Neural cell (in vitro differentiated cells): ENCODE data around the gene TM9SF4. TPM values are rescaled to one million over a fixed set of nuclear protein-coding genes. Genes with fewer than 3 reads are reported as not detected.

Source experiments
- H2AFZ ChIP-seq: fragments of 200-600, 300-800 bp; sonication (generic), shearing (Covaris generic); 2 replicates; pipeline ENCODE4 v1.6.0; 2014; ENCODE audit warnings: low read depth, mild to moderate bottlenecking, antibody characterized with exemption, low read length, moderate library complexity
- H3F3A ChIP-seq: fragments of 200-600 bp; shearing (Covaris generic); 2 replicates; pipeline ENCODE4 v1.6.1; 2016; ENCODE audit warnings: mild to moderate bottlenecking, moderate library complexity, mixed read lengths, antibody characterized with exemption, low read length; ENCODE audit not compliant: insufficient read depth, poor library complexity, severe bottlenecking
- H3K27ac ChIP-seq: fragments of 200-600, 300-800 bp; sonication (generic), shearing (Covaris generic); 2 replicates; pipeline ENCODE4 v1.5.1; 2014; ENCODE audit warnings: mild to moderate bottlenecking, low read length, moderate library complexity
- H3K27me3 ChIP-seq: fragments of 300-800, 200-600 bp; sonication (generic), shearing (Covaris generic); 2 replicates; pipeline ENCODE4 v1.6.0; 2014; ENCODE audit warnings: mild to moderate bottlenecking, low read depth, low read length, moderate library complexity; ENCODE audit not compliant: insufficient read depth
- H3K36me3 ChIP-seq: fragments of 300-800, 200-600 bp; sonication (generic), shearing (Covaris generic); 2 replicates; pipeline ENCODE4 v1.5.1; 2014; ENCODE audit warnings: mild to moderate bottlenecking, antibody characterized with exemption, low read length, moderate library complexity; ENCODE audit not compliant: insufficient read depth
- H3K4me2 ChIP-seq: fragments of 300-800, 200-600 bp; sonication (generic), shearing (Covaris generic); 2 replicates; pipeline ENCODE4 v1.6.0; 2014; ENCODE audit warnings: mild to moderate bottlenecking, low read length
- H3K4me3 ChIP-seq: fragments of 300-800, 200-600 bp; sonication (generic), shearing (Covaris generic); 2 replicates; pipeline ENCODE4 v1.5.1; 2014; ENCODE audit warnings: mild to moderate bottlenecking, low read length, moderate library complexity
- H3K79me2 ChIP-seq: fragments of 200-600 bp; shearing (Covaris generic); replicated peaks from 2 replicates; pipeline ENCODE4 v1.6.0; 2014; ENCODE audit warnings: mild to moderate bottlenecking, low read length, moderate library complexity; ENCODE audit not compliant: insufficient read depth
- H3K9ac ChIP-seq: fragments of 300-800, 200-600 bp; sonication (generic), shearing (Covaris generic); 2 replicates; pipeline ENCODE4 v1.6.1; 2016; ENCODE audit warnings: mild to moderate bottlenecking, low read length, mixed read lengths
- H3K9me2 ChIP-seq: fragments of 200-600 bp; shearing (Covaris generic); 2 replicates; pipeline ENCODE4 v1.6.1; 2016; ENCODE audit warnings: mild to moderate bottlenecking, low read length, mixed read lengths; ENCODE audit not compliant: insufficient read depth
- H3K9me3 ChIP-seq: fragments of 200-600, 300-800 bp; sonication (generic), shearing (Covaris generic); 2 replicates; pipeline ENCODE4 v1.6.1; 2016; ENCODE audit warnings: mild to moderate bottlenecking, mixed run types, low read length, moderate library complexity, mixed read lengths
- H4K20me1 ChIP-seq: fragments of 200-600 bp; shearing (Covaris generic); 2 replicates; pipeline ENCODE4 v1.6.1; 2016; ENCODE audit warnings: mild to moderate bottlenecking, mixed run types; ENCODE audit not compliant: insufficient read depth
- CTCF ChIP-seq: fragments of 450-650 bp; IDR thresholded peaks from 2 replicates; pipeline ENCODE4 v1.5.1; 2014; ENCODE audit warnings: antibody characterized with exemption, mild to moderate bottlenecking, moderate library complexity; ENCODE audit not compliant: poor library complexity, severe bottlenecking
- EP300 ChIP-seq: fragments of 450-650 bp; conservative IDR thresholded peaks from 2 replicates; pipeline ENCODE4 v1.6.1; 2014; ENCODE audit warnings: antibody characterized with exemption, mild to moderate bottlenecking, moderate library complexity; ENCODE audit not compliant: poor library complexity, severe bottlenecking
- EZH2 ChIP-seq: fragments of 200-600, 300-800 bp; shearing (Covaris generic), sonication (generic); IDR thresholded peaks from 2 replicates; pipeline ENCODE4 v1.6.1; 2014; ENCODE audit warnings: antibody characterized with exemption, low read length, borderline replicate concordance, mild to moderate bottlenecking; ENCODE audit not compliant: insufficient read depth, poor library complexity, severe bottlenecking
- MXI1 ChIP-seq: fragments of 450-650 bp; conservative IDR thresholded peaks from 2 replicates; pipeline ENCODE4 v1.6.1; 2014; ENCODE audit warnings: antibody characterized with exemption, mild to moderate bottlenecking; ENCODE audit not compliant: poor library complexity, severe bottlenecking
- POLR2AphosphoS5 ChIP-seq: IDR thresholded peaks from 2 replicates; pipeline ENCODE4 v1.6.1; 2012
- RAD21 ChIP-seq: fragments of 450-650 bp; conservative IDR thresholded peaks from 2 replicates; pipeline ENCODE4 v1.6.1; 2014; ENCODE audit warnings: antibody characterized with exemption, mild to moderate bottlenecking, moderate library complexity
- REST ChIP-seq: IDR thresholded peaks from 2 replicates; pipeline ENCODE4 v1.6.1; 2012; ENCODE audit warnings: borderline replicate concordance
- SMC3 ChIP-seq: fragments of 450-650 bp; conservative IDR thresholded peaks from 2 replicates; pipeline ENCODE4 v1.6.1; 2014; ENCODE audit warnings: antibody characterized with exemption, mild to moderate bottlenecking, moderate library complexity; ENCODE audit not compliant: poor library complexity
- TAF1 ChIP-seq: IDR thresholded peaks from 2 replicates; pipeline ENCODE4 v1.6.1; 2012; ENCODE audit warnings: low read depth
- polyA plus RNA-seq: library from polyadenylated mRNA; depleted of rRNA; stranded (reverse); fragments of >200 nt; gene quantifications from 2 replicates; pipeline ENCODE4 v1.2.3, GENCODE V29; 2014

Gene TM9SF4
- polyA plus RNA-seq, 1 donor from 2014 or later, result 18.3 TPM

DNA sequence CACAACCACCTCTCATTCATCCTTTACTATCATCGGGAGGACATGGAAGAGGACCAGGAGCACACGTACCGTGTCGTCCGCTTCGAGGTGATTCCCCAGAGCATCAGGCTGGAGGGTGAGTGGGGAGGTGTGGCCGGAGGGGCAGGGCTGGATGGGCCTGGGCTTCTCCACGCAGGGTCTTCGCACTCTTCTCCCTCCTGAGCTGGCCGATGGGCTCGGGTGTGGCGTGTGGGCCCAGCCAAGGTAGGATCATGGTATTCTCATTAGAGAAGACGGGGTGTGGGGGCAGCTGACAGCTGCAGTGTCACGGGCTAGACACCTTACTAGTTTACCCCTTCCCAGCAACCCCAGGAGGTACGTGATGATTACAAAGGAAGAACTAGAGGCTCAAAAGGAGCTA is 33.5 kb downstream of the TM9SF4 start:
- Histone ChIP-seq H3K4me2 (no peak overlapping the region), H3K4me3 (no peak overlapping the region), H3K9me2 (no peaks in the 10 kb centered on the region), H3K9me3 (no peaks in the 10 kb centered on the region), H4K20me1 (no peaks in the 10 kb centered on the region), H3K9ac (no peak overlapping the region), H2AFZ (no peak overlapping the region), H3K79me2 (no peaks in the 10 kb centered on the region), H3K36me3 (peaks cover 31% of the 10 kb centered on the region), H3K27ac (no peak overlapping the region), H3K27me3 (no peaks in the 10 kb centered on the region), H3F3A (no peaks in the 10 kb centered on the region)
- TF ChIP-seq REST, result no peak

DNA sequence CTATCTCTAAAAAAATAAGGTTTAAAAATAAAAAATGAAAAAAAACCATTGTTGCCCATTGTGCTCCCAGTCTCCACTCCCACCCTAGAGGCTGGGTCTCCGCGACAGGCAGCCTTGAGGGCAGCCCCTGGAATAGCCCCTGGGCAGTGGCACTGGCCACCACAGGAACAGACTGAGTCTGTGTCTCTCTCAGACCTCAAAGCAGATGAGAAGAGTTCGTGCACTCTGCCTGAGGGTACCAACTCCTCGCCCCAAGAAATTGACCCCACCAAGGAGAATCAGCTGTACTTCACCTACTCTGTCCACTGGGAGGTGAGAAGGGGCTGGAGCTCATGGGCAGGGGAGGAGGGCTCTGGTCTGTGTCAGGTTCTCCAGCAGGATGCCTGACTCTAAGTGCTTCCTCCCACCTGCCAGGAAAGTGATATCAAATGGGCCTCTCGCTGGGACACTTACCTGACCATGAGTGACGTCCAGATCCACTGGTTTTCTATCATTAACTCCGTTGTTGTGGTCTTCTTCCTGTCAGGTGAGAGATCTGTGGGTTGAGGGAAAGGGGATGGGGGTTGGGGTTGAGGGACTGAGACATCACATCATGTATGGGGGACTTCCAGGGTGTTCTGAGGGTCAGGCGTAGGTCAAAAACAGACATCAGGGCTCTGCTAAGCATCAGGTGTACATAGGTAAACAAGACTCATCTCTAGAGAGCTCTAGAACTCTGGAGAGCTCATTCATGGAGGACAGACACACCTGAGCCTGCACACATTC is 35.6 kb downstream of the TM9SF4 start:
- Histone ChIP-seq H3K79me2 (no peaks in the 10 kb centered on the region), H3K4me2 (no peak overlapping the region), H3K9me2 (no peaks in the 10 kb centered on the region), H3F3A (no peaks in the 10 kb centered on the region), H4K20me1 (no peaks in the 10 kb centered on the region), H3K27me3 (no peaks in the 10 kb centered on the region), H3K9me3 (no peaks in the 10 kb centered on the region), H3K27ac (no peak overlapping the region), H3K36me3 (peaks cover 19% of the 10 kb centered on the region), H3K9ac (no peak overlapping the region), H2AFZ (no peak overlapping the region), H3K4me3 (no peak overlapping the region)
- TF ChIP-seq MXI1, result no peak
- no peak for TF ChIP-seq POLR2AphosphoS5
- TF ChIP-seq EZH2, result no peak
- no peak for TF ChIP-seq TAF1

GRCh38 chr20:32149566-32150170 is 40.2 kb downstream of the TM9SF4 start:
- H3K9me3 ChIP-seq, result no peaks in the 10 kb centered on the region
- H3K9ac ChIP-seq, result no peak overlapping the region
- H3K4me2 ChIP-seq, result no peak overlapping the region
- H3K27me3 ChIP-seq, result no peaks in the 10 kb centered on the region
- no peak overlapping the region for H3K4me3 ChIP-seq
- no peak overlapping the region for H3K27ac ChIP-seq
- no peaks in the 10 kb centered on the region for H3K9me2 ChIP-seq
- no peaks in the 10 kb centered on the region for H3K79me2 ChIP-seq
- H4K20me1 ChIP-seq, result no peaks in the 10 kb centered on the region
- TF ChIP-seq TAF1 (no peak), SMC3 (no peak), EP300 (no peak), REST (no peak), CTCF (no peak), RAD21 (no peak)
- H2AFZ ChIP-seq, result no peak overlapping the region
- H3F3A ChIP-seq, result no peaks in the 10 kb centered on the region
- H3K36me3 ChIP-seq, result peaks cover 5% of the 10 kb centered on the region
